Activated gamma-delta T cell treated with anti-CD3 and anti-CD28 coated beads, Interleukin-2, amount 50 U/mL, for 16 hours (primary cell): ENCODE data around the gene LRP1.

ENCODE experiments used
- DNase-seq: peaks from one replicate; pipeline ENCODE4 v3.0.0-alpha.2; 2020; ENCODE audit warnings: low read depth

Gene LRP1

DNA sequence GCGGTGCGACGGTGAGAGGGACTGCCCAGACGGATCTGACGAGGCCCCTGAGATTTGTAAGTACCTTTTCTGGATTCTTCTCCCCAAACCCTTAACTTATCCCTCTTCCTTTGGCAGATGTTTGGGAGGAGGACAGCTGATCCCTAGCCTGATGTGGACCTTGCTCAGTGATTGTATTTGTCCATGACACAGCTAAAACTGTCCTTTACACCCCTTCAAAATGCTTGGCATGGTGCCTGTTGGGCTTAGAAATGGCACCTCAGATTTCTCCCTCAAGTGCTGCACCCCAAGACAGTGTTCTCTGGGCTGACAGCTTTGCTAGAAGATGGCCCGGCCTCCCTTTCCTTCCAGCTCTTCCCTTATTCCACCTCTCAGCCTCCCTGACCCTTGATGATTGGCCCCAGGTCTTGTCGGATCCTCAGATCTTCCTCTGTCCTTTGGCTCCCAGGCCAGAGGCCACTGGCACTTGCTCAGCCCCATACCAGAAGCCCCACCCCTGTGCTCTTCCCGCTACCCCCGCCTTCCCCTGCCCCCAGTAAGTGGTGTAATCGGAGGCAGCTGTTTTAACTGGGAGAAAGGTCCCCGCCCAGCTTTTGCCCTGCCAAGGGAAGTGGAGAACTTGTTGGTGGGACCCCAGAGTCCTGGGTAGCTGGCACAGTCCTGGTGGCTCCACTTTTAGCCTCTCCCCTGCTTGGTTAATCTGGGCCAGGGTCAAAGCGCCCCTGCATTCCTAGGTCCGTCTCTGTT, 10.4 kb downstream of the LRP1 start:
- DNase-seq, result no peak

DNA sequence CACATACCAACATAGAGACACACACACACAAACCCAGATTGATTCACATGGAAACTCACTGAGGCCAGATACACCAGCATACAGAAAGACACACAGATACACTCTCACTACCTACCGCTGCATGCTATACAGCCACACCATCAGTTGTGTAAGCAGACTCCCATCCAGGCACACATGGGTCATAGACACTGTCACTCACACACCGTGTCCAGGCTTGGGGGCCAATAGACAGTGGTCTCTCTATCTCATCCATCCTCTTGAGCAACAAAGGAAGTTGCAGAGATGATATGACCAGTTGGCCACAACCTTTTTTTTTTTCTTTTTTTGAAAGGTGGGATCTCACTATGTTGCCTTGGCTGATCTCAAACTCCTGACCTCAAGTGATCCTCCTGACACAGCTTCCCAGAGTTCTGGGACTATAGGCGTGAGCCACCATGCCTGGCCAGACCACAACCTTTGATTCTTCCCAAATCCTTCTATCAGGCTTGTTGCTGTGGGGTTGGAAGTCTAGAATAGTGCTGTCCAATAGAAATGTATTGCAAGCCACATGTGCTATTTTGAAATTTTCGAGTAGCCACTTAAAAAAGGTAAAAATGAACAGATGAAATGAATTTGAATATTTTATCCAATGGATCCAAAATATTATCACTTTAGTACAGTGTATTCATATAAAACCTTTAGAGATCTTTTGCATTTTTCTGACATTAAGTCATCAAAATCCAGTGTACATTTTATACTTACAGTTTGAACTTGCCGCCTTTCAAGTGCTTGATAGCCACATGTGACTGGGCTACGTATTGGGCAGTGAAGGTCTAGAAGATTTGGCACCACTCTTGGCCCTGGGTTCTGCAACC, 11.7 kb downstream of the LRP1 start:
- DNase-seq, result no peak

DNA sequence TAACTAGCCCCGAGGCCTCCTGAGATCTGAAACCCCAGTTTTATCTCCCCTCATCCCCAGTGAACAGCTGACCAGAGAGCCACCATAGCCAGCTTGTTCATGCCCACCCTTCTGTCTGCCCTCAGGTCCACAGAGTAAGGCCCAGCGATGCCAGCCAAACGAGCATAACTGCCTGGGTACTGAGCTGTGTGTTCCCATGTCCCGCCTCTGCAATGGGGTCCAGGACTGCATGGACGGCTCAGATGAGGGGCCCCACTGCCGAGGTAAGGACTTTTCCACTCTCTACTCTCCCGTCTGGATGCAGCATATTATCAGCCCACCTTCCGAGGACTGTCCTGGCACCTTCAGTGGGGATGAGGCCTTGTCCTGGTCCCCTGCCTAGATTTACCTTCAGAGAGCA, 13.0 kb downstream of the LRP1 start:
- no peak for DNase-seq

DNA sequence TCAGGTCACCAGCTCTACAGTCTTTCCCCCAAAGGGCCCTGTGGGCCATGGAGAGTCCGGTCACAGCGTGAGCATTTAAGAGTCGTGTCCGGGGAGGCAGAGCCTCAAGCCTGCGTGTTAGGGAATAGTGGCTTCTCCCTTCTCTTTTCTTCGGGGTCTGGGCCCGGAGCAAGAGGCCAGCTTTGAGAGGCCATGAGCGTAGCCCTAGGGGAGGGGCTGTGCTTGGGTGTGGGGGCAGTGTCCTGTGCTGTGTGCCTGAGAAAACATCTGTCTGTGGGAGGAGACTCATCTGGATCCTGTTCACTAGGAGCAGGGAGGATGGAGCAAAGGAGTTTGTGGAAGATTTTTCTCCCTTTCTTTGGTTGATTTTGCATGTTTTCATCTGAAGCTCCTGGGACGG, 13.8 kb downstream of the LRP1 start:
- no peak for DNase-seq

DNA sequence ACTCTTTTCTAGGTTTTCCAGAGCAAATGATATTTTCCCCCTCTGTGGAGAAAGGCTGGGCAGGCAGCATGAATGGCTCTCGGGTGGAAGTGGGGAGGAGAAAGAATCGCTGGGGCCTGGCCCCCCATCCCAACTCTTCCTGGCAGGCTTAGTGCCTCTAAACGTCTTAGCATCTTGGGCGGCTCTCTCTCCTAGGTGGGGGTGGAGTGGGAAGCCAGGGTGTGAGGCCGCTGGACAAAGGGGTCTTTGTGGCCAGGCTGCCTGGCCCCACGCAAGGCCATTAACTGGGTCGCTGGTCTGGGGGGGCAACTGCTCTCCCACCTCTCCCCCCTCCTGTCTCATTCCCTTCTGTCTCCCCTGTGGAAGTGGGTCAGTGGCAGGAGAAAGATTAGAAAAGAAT, 14.4 kb downstream of the LRP1 start:
- DNase-seq, result no peak

DNA sequence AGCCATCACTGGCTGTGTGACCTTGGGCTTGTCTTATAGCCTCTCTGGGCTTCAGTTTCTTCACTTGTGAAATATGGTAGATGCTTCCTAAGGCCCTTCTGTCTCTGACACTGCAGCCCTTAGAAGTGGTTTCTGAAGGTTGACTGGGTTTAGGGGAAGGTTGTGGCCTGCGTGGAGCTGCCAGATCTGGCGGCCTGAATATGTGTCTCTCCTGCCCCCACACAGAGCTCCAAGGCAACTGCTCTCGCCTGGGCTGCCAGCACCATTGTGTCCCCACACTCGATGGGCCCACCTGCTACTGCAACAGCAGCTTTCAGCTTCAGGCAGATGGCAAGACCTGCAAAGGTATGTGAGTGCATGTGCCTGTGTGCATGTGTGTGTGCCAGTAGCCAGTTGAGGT, 15.2 kb downstream of the LRP1 start:
- no peak for DNase-seq

DNA sequence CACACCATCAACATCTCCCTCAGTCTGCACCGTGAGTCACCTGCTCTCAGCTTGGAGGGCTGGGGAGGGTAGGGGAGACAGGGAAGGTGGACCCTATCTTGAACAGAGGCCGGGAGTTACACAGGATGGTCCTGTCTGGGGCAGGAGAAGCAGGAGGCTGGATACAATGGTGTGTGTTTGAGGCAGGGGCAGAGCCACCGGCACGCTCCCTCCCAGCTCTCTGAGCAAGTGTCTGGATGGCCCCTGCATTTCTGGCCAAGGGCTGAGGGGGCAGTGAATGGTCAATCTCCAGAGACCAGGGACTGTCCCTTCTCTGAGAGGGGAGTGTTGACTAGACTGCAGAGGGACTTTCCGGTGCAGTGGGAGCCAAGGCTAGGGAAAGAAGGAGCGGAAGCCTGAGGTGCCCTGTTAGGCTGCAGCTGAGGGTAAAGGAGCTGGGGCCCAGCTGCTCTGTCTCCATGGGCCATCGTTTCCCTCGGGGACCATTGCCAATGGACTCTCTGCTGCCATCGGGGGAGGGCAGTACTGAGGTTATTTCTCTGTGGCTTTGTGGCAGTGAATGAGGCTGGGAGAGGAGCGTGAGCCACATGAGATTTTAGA, 17.3 kb downstream of the LRP1 start:
- no peak for DNase-seq

DNA sequence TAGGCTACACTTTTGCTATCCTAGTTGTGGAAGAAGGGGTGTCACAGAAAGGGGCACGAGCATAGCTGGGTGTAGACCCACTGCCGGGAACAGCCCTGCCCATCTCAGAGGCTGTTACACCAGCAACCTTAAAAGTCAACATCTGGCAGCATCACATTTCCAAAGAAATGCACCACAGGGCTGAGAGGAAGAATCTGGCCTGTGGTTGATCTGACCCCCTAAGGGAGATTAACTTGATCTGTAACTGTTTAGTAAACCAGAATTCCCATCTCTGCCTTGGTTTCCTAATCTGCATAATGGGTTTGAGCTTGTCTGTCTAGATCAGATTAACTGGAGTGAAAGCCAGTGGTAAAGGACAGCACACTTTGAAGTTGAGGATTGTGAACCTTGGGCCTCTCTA, 17.8 kb downstream of the LRP1 start:
- DNase-seq, result no peak

DNA sequence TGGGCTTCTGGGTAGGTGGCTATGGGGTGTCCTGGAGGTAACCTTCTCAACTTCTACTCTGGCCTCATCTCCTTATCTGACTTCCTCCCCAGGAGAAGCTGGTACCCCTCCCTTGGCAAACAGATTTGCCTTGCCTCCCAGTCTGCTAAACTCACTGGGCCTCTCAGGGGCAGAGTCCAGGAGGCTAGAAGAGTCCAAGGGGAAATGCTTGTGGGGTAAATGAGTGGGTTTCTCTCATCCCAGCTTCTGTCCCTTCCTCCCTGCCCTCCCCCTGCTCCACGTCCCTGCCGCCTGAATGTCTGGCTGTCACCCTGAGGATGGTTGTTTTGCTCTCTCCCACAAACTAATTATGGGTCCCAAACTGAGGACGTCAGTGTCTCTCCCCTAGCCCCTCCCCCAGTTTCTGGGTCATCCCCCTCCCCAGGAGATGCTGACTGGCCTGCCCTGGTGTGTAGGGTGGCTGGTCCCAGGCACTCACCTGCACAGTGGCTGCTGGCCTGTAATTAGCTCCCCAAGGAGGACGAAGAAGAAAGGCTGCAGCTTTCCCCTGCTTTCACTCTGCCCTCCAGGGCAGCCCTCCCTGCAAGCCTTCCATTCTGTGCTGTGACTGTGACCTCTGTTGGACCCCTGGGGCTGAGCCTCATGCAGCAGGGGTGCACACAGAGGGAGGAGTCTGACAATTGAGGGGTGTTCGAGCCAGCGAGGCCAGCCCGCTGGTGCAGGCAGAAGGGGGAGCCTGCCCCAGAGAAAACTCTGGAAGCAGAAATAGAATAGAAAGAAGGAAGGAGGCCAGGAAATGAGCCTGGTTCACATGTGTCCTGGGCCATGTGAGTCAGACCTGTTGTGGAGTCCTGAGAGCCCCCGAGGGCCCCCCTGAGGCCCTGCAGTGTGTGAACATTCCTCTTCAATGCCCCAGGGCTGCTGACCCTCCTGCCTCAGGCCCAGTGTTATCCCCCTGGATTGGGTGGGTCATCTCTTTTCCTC, 19.0 kb downstream of the LRP1 start, which contains the start of gene LRP1-AS:
LRP1-AS (minus strand) TSS at position 659 of the 984 bp plus-strand sequence.
- DNase-seq, result no peak

DNA sequence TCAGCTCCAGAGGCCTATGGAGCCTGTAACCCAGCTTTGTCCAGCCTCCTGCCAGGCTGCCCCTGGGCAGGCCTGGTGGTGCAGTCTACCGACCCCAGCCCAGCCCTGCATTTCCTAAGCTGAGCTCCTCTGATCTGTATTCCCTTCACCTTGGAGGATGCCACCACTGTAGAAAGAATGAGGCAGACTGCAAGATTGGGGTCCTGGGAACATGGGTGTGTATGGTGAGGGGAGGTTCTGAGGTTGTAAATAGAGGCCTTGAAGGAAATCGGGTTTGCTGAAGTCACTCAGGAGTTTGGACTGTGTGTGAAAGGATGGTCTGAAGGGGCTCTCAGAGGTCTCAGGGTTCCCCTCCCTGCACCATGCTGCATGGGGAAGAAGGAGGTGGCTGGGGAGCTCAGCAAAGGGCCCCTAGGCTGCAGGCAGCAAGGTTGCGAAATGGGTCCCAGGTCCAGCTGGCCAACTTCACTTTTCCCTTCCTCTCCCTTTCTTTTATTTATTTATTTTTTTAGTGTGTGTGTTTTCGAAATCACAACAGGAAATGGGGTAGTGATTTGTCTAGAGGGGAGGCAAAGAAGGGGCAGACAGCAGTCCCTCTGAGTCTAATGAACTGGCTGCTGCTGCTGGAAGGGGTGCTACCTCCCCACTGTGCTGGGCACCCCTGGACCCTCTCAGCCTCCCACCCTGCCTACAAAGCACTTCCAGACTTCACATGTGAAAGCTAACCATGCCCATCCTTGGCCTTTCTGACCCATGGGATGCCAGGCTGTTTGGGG, 20.4 kb downstream of the LRP1 start:
- DNase-seq, result no peak

DNA sequence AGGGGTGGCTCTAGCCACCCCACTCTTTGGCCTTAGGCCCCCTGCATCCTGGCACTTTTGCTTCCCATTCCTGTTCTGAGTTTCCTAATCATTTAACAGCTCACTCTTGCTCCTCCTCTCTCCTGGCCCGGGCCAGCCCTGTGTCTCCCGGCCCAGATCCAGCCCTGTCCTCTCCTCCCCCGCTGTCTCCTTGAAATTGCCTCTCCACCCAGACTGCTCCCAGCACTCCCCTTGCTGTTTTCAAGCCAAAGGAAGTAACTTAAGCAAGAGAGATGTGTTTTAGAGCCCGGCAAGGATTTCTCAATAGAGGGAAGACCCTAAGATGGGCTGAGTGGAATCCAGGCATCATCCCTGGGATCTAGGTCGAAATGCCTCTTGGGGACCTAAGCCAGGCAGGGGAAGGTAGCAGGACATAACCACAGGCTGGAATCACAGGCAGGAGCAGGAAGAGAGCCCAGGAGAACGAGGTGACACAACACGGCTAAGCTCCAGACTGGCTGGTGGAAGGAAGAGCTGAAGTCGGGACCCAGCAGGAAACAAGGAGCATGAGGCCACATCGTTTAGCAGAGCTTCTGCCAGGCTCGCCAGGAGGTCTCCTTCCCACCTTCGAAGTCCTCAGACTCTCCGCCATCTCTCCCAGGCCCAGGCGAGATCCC, 21.1 kb downstream of the LRP1 start:
- no peak for DNase-seq

DNA sequence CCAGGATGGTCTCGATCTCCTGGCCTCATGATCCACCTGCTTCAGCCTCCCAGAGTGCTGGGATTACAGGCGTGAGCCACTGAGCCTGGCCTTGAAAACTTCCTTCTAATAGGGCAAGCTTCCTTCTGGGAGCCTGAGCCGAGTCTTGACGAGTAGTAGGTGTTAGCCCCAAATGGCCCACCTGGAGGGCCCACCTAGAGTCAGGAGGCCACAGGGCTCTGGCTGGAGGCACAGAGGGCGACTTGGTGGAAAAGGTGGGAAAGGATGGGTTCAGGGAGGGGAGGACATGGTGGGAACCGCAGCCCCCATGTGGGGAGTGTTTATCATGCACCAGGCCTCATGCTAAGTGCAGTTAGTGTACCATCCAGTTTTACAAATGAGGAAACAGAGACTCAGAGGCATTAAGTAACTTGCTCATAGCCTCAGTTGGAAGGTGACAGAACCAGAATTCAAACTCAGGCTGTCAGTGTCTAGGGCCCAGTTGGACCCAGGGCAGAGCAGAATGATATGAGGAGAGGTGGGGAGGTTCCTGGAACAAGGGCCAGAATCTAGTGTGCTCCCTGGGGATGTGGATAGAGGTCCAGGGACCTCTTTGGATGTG, 22.2 kb downstream of the LRP1 start:
- no peak for DNase-seq

DNA sequence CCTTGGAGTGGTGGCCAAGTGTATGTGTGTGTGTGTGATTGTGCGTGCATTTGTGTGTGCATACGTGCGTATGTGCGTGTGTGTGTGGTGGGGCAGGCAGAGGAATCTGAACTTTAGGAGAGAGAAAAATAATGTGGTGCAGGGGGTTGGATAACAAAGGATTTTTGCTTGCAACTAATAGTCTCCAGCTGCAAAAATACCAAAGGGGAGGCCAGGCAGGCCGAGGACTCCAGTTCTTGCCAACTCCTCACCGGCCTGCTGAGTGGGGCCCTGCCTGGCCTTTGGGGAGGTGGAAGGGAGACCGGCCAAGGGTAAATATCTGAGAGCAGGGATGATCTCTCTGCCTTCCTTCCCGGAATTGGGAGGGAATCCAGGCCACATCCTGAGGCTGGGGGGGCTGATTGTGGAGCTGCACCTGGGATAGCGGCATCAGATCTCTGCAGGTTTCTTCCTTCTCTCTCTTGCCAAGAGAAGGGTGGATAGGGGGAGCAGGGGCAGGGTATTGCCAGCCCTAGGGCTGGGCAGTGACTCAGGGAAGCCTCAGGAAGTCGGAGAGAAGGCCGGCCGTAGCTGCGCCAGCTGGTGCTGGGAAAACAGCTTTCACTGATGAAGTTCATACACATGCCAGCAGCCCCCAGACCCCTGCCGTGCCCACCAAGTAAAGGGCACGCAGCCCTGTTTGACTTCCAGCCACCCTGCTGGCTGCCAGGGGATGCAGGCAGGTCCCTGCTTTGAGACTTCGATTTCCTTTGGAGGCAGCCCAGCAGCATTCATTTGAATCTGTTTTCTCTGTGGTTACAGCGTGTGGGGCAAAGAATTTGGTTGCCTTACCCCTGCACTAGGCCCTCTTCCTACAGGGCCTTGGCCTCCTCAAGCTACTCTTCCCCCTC, 23.7 kb downstream of the LRP1 start:
- DNase-seq, result no peak

DNA sequence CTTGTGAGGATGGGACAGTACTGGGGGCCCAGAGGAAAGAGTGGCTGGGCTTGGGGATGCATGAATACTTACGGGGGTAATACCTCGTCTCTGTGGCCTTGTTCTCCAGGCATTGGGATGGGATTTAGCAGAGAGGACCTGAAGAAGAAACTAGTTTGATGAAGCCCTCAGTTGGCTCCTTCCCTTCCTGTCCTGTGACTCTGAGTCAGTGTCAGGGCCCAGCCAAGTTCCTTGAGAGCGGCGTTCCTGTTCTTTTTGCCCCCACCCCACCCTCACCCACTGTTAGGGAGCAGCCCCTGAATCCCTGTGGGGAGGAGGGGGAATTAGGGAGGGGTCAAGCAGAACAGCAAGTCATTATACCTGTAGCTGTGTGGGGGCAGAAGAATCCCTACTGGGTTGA, 24.4 kb downstream of the LRP1 start:
- no peak for DNase-seq

DNA sequence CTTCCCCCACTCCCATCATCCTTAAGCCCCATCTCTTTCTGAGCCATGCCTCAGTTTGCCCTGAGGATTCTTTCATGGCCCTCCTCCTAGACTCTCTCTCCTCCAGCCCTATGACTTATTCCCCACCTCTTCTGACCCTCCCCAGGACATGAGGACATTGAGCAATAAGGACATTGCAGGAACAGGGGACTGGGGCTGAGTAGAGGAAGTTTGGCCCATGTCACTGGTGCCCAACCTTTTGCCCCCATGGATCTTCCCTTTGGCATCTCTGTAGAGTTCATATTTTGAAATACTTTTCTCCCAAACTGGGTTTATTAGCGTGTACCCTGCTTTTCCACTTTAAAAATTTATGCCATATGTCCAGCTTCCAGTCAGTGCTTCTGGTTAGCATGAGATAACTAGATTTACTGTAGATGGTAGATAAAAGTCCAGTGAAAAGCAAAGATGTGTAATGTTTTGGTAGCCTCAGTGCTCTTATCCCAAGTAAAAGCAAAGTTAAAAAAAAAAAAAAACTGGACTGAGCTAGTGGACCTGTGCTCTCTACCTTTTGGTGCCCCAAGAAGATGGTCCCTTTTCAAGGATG, 25.2 kb downstream of the LRP1 start:
- no peak for DNase-seq

DNA sequence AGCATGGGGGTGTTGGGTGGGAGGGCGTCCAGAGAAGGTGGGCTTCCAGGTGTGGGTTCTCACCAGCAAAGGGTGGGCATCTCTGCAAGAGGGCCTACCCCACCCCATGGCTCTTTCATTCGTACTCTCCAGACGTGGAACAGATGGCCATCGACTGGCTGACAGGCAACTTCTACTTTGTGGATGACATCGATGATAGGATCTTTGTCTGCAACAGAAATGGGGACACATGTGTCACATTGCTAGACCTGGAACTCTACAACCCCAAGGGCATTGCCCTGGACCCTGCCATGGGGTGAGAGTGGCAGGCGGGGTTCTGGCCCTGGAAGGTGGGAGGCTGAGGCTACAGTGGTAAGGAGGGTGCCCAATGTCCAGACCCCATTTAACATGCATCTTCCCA, 25.8 kb downstream of the LRP1 start:
- DNase-seq, result no peak

DNA sequence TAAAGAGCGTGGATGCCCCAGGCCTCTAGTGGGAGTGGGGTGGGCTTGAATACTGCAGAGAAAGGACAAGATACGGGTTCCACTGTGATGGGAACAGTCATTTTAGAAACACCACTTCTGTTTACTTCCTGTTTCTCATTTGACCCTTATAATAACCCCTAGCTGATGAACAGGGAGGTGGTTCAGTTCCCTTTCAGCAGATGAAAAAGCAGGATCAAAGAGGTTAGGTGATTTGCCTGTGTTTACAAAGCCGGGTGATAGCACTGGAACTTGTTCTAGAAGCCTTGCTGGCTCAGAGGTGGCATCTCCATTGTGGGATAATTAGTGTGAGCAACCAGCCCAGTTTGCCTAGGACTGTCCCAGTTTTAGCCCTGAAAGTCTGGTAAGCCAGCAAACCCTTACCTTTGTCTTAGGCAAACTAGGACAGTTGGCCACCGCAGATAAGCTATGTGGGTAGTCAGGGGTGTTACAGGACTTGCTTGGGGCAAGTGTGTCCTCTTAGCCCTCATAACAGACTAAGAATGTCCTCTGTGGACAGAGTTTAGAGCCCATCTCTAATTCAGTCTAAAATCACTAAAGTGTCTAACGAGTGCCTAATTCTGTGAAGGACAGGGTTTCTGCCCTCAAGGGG, 26.6 kb downstream of the LRP1 start:
- DNase-seq, result no peak

DNA sequence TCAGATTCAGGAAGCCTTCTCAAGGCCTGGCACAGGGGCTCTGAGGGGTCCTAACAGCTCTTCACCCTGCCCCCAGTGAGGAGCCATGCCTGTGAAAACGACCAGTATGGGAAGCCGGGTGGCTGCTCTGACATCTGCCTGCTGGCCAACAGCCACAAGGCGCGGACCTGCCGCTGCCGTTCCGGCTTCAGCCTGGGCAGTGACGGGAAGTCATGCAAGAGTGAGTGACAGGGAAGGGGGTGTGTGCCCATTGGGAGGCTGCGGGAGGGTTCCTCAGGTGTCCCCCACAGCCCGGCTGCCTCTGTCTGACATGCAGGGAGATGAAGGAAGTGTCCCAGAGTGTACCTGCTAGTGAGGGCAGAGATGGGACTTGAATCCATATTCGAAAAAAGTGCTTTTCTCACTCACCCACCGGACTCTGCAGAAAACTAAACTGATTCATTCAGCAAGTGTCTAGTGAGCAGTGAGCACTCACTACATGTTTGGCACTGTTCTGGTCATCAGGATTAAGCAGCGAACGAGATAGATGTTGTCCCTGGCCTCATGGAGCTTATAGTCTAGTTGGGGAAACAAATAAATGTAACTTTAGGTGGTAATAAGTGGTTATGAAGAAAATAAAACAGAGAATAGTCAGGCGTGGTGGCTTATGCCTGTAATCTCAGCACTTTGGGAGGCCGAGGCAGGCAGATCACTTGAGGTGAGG, 28.6 kb downstream of the LRP1 start:
- DNase-seq, result no peak
